Suppressor macrophage (primary cell): ENCODE results near the gene ADAM21.
"Not testable (repeated sequence)": the region's sequence is repeated elsewhere in the genome, so short reads cannot be mapped to it uniquely, and the experiment has no call there.

Experiments used
- DNase-seq, 4 experiments: peaks; one replicate each; pipeline ENCODE4 v3.0.0-alpha.2; 2020 to 2022

The ADAM21 gene

GRCh38 chr14:70477356-70478105, 25.6 kb downstream of the ADAM21 start:
- not testable (repeated sequence) for DNase-seq

GRCh38 chr14:70489579-70490200, 37.7 kb downstream of the ADAM21 start:
- DNase-seq: no peak

GRCh38 chr14:70498191-70498590, 46.2 kb downstream of the ADAM21 start:
- no peak for DNase-seq
